NCI-H2196 (cell line): ENCODE results near the gene HTRA2.
"Not testable (repeated sequence)": the region's sequence is repeated elsewhere in the genome, so short reads cannot be mapped to it uniquely, and the experiment has no call there.

ENCODE experiments used
- DNase-seq: peaks from one replicate; lab custom pipeline; 2025; ENCODE audit not compliant: unreplicated experiment; lab: John Stamatoyannopoulos, UW

HTRA2 gene

DNA sequence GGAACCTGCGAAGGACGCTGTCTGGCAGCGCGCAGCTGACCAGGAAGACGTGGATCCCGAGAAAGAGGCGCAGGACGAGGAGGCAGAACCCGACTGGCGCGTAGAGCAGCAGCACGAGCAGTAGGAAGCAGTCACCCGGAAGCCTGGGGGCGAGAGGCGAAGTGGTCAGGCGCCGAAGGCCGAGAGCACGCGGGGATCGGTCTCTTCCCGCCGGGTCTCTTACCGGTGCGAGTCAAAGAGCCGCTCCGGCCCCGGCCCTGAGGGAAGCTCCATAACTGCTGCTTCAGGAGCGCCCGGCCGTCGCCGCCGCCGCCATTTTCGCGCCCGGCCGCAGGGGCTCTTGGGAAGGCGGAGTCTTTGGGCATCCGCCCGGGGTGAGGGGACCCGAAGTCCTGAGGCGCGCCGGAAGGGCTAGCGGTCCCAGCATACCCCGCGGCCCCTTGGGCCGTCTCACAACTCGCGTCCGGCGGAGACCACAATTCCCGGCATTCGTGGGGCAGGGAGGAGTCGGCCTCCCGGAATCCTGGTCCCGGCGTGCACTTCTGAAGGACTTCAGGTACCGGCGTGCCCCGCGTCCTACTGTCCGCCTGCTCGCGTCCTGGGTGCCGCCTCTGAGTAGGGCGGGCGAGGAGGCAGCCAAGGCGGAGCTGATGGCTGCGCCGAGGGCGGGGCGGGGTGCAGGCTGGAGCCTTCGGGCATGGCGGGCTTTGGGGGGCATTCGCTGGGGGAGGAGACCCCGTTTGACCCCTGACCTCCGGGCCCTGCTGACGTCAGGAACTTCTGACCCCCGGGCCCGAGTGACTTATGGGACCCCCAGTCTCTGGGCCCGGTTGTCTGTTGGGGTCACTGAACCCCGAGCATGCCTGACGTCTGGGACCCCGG is at the start of gene HTRA2, which contains the start of gene AUP1:
HTRA2 (plus strand) TSS at position 577 of the 882 bp plus-strand sequence; CDS start at position 651, 74 bp downstream.
AUP1 (minus strand) TSS at position 350 of the 882 bp plus-strand sequence; CDS start at position 273, 77 bp downstream.
- peak; percentile 93 for DNase-seq

DNA sequence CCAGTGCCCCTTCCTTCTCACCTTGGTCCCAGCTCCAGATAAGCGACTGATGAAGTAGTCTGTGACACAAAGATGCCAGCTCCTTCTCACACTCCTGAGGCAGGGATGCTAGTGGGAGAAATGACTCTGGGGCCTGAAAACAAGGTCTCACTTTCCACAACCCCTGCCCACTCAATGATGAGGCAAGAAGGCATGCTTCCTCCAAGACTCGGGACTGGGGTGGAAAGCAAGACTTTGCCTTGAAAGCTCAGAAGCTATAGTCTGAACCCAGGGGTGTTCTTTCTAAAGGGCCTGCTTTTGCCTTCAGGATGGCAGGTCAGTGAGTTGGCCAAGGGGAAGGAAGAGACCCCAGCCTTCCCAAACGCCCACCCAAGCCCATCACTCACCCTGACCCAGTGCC is 48.3 kb upstream of the HTRA2 start:
- DNase-seq, result no peak

DNA sequence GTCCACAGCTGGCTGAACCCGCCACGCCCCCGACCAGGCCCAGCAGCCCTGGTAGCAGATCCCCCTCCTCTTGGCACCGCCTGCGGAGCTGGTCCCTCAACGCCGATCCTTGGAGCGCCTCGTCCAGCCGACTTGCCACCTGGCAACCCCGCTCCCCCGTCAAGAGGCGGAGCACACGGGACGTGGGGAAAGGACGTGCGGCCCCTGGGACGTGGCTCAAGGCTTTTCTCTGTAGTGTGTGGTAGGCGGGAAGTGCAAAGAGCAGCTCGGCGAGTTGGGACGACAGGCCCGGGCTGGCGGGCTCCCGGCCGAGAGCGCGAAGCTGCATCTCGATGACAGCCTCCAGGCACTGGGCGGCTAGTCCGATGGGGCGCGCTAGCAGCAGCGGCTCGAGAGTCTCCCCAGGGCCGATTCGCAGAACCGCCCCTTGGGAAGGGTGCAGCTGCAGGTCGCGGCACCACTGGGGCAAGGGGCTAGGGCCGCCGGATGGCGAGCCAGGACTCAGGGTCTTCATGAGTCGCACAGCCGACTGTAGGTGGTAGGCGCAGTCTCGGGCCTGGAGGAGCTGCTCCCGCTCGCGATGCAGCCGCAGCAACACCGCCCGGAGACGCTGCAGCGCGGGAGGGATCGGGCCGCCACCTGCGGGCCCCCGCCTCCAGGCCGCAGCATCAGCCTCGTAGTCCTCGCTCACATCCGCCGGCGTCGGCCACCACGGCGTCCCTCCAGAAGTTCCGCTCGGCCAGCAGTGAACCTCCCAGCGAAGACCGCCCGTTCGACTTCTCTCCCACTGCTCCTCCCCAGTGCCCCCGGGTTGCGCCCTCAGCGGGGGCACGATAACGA is 47.6 kb upstream of the HTRA2 start:
- no peak for DNase-seq

DNA sequence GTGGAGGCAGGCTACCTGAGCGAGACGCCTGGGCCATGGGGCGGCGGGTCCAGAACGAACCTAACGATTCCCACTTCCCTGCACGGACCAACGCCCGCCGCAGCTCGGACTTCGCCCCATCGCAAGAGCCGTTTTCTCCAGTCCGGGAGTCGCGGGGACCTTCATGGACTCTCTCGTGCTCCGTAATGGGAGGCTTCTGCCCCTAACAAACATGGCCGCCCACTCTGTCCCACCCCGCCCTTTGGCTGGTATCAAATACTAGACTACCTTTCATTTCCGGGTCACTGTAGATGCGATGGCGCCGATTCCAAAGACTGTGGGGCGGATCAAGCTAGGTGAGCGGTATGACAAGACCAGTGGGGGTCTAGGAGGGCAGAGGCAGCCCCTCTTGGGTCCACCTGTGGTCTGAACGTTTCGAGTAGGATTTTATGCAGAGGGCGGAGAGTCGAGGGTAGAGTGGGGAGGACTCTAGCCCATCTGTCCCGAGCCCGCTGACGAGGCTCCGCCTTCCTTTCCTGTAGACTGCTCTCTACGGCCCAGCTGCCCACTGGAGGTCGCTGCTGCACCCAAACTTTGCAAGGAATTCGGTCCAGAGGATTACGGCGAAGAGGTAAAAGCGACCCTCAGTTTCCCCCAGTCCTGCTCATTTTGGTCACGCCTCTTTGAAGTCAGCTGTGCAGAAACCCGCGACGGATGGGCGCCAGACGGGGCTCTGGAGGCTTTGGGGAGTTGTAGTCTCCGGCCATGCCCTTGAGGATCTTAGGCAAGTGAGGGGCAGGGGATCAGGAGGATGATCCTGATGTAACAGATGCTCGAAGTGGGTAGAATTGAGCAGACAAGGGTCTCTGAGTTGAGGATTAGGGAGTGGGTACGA is 46.7 kb upstream of the HTRA2 start, which contains the start of the genes CCDC142 and TTC31:
CCDC142 (minus strand) TSS at position 198 of the 874 bp plus-strand sequence; CDS start at position 37, 161 bp downstream.
TTC31 (plus strand) TSS at position 281 of the 874 bp plus-strand sequence; CDS start at position 296, 15 bp downstream.
- peak; percentile 77 for DNase-seq

DNA sequence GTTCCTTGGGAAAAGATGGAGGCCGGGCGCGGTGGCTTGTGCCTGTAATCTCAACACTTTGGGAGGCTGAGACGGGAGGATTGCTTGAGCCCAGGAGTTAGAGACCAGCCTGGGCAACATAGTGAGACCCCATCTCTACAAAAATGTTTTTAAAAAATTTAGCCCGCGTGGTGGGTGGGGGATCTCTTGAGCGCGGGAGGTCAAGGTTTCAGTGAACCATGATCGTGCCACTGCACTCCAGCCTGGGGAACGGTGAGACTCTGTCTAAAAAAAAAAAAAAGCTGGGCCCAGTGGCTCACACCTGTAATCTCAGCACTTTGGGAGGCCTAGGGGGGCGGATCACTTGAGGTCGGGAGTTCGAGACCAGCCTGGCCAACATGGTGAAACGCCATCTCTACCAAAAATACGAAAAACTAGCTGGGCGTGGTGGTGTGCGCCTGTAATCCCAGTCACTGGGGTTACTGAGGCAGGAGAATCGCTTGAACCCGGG is 46.0 kb upstream of the HTRA2 start:
- not testable (repeated sequence) for DNase-seq

DNA sequence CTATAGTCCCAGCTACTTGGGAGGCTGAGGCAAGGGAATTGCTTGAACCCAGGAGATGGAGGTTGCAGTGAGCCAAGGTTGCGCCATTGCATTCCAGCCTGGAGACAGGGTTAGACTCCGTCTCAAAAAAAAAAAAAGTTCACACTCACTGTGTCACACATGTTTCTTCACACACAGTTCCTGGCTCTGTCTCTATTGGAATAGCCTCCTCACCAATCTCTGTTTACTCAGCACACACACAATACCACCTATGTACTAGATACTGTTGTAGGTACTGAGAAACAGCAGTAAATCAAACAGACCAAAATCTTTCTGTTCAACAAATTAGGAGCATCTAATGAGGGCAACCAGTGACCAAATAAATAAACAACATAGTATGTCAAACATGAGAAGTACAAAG is 43.6 kb upstream of the HTRA2 start:
- DNase-seq, result no peak

DNA sequence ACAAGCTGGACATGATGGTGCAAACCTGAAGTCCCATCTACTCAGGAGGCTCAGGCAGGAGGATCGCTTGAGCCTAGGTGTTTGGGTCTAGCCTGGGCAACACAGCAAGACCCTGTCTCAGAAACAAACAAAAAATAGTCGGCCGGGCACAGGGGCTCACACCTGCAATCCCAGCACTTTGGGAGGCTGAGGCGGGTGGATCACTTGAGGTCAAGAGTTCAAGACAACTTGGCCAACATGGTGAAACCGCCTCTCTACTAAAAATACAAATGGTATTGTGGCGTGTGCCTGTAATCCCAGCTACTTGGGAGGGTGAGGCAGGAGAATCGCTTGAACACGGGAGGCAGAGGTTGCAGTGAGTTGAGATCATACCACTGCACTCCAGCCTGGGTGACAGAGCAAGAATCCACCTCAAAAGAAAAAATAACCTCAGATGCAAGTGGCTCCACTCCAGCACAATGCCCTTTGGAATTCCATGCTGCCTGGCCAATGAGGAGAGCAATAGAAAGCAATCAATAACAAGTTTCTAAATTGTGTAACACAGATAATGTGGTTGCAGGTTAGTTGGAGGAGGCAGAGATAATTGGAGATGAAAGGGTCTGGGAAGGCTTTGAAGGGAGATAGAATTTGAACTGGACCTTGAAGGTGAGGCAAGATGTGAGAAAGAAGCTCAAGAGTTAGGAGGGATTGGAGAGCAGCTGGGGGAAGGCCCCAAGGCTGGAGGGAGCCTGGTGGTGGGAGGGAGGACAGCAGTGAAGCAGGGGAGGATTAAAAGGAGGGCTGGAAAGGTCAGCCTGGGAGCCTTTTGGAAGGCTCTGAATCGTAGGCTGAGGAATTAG is 40.9 kb upstream of the HTRA2 start:
- DNase-seq, result no peak

DNA sequence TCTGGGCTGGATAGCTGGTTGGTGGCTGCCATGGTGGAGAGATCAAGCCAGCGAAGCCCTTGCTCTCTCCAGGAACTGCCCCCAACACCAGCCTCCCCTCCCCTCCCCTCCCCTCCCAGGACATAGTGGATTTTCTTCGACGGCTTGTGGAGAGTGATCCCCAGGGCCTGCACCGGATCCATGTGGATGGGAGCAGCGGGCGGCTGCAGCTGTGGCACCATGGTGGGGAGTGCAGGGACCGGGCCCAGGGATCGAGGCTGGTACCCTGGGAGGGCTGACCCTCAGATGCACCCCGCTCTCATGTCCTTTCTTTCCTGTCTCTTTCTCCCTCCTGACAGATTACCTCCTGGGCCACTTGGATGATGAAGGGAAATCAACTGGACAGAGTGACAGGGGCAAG is 39.8 kb upstream of the HTRA2 start:
- no peak for DNase-seq

DNA sequence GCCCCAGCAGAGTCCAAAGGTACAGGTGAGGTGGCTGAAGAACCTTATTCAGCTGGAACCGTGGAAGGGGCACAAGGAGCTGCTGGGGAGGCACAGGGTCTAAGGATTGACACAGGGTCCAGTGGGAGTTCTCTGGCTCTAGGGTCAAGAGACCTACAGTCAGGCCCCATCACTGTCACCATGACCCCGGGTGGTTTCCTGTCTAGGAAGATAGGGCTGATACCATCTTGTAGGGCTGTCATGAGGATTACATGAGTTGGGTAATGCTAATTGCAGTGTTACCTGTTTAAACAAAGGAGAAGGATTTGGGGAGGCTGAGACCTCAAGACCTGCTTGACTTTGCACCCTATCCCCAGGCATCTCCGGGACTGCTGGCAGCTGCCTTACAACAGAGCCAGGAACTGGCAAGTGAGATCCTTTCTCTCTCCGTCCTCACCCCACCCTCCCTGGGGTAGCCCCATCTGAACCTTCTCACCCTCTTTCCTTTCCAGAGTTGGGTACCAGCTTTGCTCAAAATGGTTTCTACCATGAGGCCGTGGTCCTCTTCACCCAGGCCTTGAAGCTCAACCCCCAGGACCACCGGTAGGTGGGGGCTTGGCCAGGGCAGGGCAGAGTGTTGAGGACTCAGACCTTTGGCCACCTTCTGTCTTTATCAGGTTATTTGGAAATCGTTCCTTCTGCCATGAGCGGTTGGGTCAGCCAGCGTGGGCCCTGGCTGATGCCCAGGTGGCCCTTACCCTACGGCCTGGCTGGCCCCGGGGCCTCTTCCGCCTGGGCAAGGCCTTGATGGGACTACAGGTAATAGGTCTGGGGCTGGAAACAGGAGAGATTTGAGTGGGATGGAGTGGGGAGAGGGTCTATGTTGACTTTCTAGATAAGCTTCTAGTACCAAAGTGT is 37.8 kb upstream of the HTRA2 start:
- no peak for DNase-seq

DNA sequence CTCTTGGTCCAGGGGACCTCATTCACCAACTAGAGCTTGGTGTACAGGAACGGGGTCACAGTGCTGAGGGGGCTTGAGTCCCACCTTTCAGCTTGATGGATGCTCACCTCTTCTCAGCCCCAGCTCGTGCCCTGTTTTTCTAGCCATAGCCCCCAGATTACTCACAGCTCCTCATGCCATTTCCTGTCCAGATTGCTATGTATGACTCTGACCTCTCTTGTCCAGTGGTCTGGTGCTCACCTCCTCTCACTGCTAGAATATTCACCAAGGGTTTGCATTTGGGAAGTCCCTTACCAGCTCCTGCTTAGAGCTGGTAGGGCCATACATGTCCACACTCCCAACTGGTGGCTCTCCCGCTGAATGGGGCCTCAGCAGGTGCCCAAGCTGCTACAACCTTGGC is 36.2 kb upstream of the HTRA2 start:
- DNase-seq, result no peak

DNA sequence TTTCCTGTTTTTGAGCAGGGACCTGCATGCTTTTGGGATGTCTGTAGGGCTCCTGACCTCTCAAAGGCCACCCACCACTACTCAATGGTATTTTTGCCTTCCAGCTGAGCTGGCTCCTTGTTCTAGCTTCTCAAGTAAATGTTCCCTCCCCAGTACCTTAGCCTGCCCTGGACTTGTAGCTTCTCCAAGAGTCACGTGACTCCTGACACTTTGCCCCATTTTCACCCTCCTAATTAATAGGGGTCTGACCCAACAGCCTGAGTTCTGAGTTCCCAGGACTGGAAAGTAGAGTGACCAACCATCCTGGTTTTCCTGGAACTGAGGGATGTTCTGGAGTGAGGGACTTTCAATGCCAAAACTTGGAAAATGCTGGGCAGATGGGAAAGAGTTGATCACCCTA is 34.3 kb upstream of the HTRA2 start:
- no peak for DNase-seq

DNA sequence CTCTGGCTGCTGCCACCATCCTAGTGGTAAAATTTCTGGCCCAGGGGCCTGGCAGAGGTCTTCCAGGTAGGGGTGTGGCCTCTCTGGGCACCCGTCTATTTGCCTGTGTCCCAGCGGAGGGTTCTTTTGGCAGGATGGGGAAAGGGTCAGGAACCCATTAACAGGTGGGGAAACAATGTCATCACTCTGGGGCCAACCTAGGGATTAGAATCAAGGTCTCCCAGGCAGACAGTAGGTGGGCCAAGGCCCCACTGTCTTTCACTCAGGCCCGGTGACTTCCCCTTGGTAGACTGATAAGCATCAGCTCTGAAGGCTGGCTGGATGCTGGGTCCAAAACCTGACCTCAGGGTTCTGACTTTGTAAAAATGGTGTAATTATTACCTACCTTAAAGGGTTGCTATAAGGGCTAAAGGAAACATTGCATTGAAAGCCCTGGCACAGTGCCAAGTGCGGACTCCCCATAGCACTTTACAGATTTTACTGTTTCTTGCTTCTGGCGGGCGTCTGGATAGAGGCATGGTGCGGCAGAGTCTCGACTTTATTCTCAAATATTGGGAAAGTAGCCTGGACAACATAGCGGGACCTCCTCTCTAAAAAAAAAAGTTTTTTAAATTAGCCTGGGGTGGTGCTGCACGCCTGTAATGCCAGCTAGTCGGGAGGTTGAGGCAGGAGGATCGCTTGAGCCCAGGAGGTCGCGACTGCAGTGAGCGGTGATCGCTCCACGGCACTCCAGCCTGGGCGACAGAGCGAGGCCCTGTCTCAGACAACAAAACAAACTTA is 32.5 kb upstream of the HTRA2 start:
- DNase-seq, result no peak

DNA sequence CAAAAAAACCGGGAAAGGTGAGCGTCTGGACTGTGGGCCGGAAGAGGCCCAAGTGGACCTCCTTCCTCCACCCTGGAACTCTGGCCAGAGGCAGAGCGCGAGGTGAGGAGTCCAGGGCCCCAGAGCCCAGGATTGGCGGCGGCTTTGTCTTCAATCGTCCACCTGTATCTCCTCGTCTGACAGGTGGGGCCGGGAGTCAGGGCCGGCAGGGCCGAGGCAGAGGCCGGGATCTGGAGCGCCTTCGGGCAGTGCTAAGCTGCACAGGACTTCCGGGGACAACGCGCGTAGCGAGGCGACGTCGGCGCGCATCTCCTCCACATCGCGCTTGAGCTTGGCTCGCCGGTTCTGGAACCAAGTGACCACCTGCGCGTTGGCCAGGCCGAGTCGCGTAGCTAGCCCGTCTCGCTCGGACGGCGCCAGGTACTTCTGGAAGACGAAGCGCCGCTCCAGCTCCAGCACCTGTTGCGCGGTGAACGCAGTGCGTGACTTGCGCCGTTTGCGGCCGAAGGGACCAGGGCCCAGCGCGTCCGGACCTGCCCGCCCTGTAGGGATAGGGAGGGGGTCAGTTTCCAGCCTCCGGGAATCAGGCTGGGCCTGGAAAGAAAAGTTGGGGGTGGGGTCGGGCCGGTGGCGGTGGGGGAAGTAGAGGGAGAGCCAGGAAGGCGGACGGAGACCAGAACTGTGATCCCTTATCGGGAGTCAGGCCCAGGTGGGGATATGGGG is 31.8 kb upstream of the HTRA2 start:
- DNase-seq, result no peak

DNA sequence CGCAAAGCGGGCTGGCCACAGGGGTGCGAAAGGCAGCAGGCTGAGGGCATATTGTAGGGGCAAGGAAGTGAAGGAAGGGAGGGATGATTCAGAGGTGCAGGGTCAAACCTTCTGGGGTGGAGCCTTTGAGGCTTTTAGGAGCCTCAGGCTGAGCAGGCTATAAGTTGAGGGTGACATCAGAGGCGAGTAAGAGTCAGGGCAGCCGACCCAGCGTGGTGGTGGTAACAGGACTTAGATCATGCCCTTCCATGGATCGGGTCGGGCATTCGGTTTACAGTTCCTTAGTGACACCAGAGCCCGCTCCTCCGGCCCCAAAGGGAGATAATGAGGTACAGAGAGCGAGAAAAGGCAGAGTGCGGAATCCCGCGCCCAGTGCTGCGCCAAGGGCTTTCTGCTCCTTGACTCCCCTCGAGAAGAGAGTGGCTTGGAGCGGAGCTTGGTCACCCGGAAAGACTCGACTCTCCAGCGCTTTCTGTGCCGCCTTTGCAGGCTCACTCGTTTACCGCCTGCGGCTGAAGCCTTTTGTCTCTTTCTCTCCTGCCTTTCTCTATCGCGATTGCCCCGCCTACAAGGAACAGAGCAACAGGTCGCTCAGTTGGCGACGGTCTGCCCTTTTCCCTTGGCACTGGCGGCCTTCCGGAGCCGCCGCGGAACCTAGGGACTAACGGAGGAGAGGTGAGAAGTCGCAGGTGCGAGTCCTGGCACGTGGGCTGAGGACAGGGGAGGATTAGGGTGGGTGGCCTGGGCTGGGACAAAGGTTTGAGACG is 31.1 kb upstream of the HTRA2 start:
- DNase-seq, result no peak

DNA sequence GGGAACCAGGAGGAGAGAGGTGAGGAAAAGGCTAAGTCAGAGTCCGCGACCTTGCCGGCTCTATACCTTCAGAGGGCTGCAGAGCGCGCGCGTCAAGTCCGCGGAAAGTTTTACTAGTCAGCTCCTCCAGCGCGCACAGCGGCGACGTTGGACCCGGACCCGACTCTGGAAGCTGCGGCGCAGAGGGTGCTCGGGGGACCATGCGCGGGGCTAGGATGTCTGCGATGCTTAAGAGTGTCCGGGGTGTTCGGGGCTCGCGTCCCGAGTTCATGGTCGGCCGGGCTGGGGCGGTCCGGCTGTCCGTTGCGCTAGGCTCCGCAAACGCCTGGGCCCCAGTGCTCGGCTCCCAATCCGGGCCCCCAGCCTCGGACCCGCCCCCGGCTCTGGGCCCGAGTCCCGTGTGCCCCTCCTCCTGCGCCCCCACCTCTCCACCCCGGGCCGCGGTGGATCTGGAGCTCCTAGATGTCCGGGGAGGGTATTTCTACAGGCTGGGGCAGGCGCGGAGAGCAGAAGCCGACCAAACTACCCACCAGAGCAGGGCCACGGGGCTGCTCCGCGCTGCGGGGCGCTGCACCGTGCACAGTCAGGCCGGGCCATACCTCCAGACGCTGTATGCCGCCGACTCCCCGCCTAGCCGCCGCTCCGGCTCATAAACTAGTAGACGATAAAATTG is 30.3 kb upstream of the HTRA2 start, which contains the start of gene LBX2:
LBX2 (minus strand) TSS at position 337 of the 673 bp plus-strand sequence; CDS start at position 271, 66 bp downstream.
- DNase-seq, result no peak
